SK-N-SH treated with all-trans-retinoic acid at 6 μM for 48 hours (cell line): ENCODE measurements around the gene SMPD3.

Experiments used
- ATAC-seq: fragments of 200-7000 bp; cut with Tn5 transposase; 3 replicates; pipeline ENCODE4 v1.9.1; 2020; ENCODE audit warnings: mild to moderate bottlenecking, moderate library complexity
- ARNTL ChIP-seq: fragments of 450-650 bp; formaldehyde crosslinking; IDR thresholded peaks from 2 replicates; pipeline ENCODE4 v1.5.0; 2020; ENCODE audit warnings: low read depth, mild to moderate bottlenecking, moderate library complexity, borderline replicate concordance
- CREB5 ChIP-seq: fragments of 250-450 bp; sonication (Bioruptor Pico); IDR thresholded peaks from 2 replicates; pipeline ENCODE4 v1.5.1; 2020; ENCODE audit warnings: low read depth, mild to moderate bottlenecking, moderate library complexity
- CSDC2 ChIP-seq: fragments of 250-450 bp; sonication (Bioruptor Pico); IDR thresholded peaks from 2 replicates; pipeline ENCODE4 v1.5.0; 2020; ENCODE audit warnings: mild to moderate bottlenecking, moderate library complexity
- GLIS3 ChIP-seq: fragments of 250-450 bp; sonication (Bioruptor Pico); IDR thresholded peaks from 2 replicates; pipeline ENCODE4 v1.5.0; 2020; ENCODE audit warnings: mild to moderate bottlenecking, moderate library complexity
- ISL1 ChIP-seq: fragments of 250-450 bp; sonication (Bioruptor Pico); IDR thresholded peaks from 2 replicates; pipeline ENCODE4 v2.1.2; 2022; ENCODE audit warnings: mild to moderate bottlenecking, moderate library complexity
- OSR1 ChIP-seq: fragments of 250-450 bp; sonication (Bioruptor Pico); IDR thresholded peaks from 2 replicates; pipeline ENCODE4 v1.8.0; 2022; ENCODE audit warnings: moderate library complexity, mild to moderate bottlenecking, inconsistent platforms
- PATZ1 ChIP-seq: fragments of 250-450 bp; sonication (Bioruptor Pico); IDR thresholded peaks from 2 replicates; pipeline ENCODE4 v1.8.0; 2020; ENCODE audit warnings: mild to moderate bottlenecking, moderate library complexity, borderline replicate concordance
- POU6F1 ChIP-seq: fragments of 250-450 bp; sonication (Bioruptor Pico); IDR thresholded peaks from 2 replicates; pipeline ENCODE4 v1.8.0; 2021; ENCODE audit warnings: low read depth, mild to moderate bottlenecking, moderate library complexity, borderline replicate concordance
- RARB ChIP-seq: fragments of 250-450 bp; sonication (Bioruptor Pico); IDR thresholded peaks from 2 replicates; pipeline ENCODE4 v1.8.0; 2021; ENCODE audit warnings: mild to moderate bottlenecking, moderate library complexity
- SNAI2 ChIP-seq: fragments of 250-450 bp; sonication (Bioruptor Pico); IDR thresholded peaks from 2 replicates; pipeline ENCODE4 v1.5.0; 2020; ENCODE audit warnings: mild to moderate bottlenecking, moderate library complexity
- TOX ChIP-seq: fragments of 250-450 bp; sonication (Bioruptor Pico); IDR thresholded peaks from 2 replicates; pipeline ENCODE4 v1.8.0; 2021; ENCODE audit warnings: mild to moderate bottlenecking, moderate library complexity, borderline replicate concordance
- ZC3H10 ChIP-seq: fragments of 250-450 bp; sonication (Bioruptor Pico); IDR thresholded peaks from 2 replicates; pipeline ENCODE4 v1.5.1; 2021; ENCODE audit warnings: mild to moderate bottlenecking, moderate library complexity
- ZFP3 ChIP-seq: fragments of 250-450 bp; sonication (Bioruptor Pico); IDR thresholded peaks from 2 replicates; pipeline ENCODE4 v1.5.0; 2020; ENCODE audit warnings: mild to moderate bottlenecking, moderate library complexity
- ZFP30 ChIP-seq: fragments of 450-650 bp; formaldehyde crosslinking; IDR thresholded peaks from 2 replicates; pipeline ENCODE4 v1.5.0; 2022; ENCODE audit warnings: mild to moderate bottlenecking, moderate library complexity
- ZNF565 ChIP-seq: fragments of 450-650 bp; formaldehyde crosslinking; conservative IDR thresholded peaks from 2 replicates; pipeline ENCODE4 v1.5.0; 2020; ENCODE audit warnings: low read depth, mild to moderate bottlenecking, moderate library complexity
- ZNF70 ChIP-seq: fragments of 450-650 bp; formaldehyde crosslinking; IDR thresholded peaks from 2 replicates; pipeline ENCODE4 v1.5.0; 2020; ENCODE audit warnings: mild to moderate bottlenecking, moderate library complexity
- ZNF8 ChIP-seq: fragments of 450-650 bp; formaldehyde crosslinking; IDR thresholded peaks from 2 replicates; pipeline ENCODE4 v1.5.0; 2020; ENCODE audit warnings: mild to moderate bottlenecking, moderate library complexity
- TF ChIP-seq, protein P1 (sequence below): fragments of 250-450 bp; sonication (Bioruptor Pico); IDR thresholded peaks from 2 replicates; pipeline ENCODE4 v1.5.1; 2021; ENCODE audit warnings: mild to moderate bottlenecking, moderate library complexity
- TF ChIP-seq, protein P2 (sequence below): fragments of 250-450 bp; sonication (Bioruptor Pico); IDR thresholded peaks from 2 replicates; pipeline ENCODE4 v1.5.0; 2020; ENCODE audit warnings: mild to moderate bottlenecking, moderate library complexity

The SMPD3 gene

GRCh38 chr16:68403177-68403576 lies 45.1 kb downstream of the SMPD3 start:
- no peak for ATAC-seq
- TF ChIP-seq ZFP30 (CRISPR knock-in tag) = no peak
- no peak for TF ChIP-seq ZFP3 (CRISPR knock-in tag)
- TF ChIP-seq SNAI2 = no peak
- TF ChIP-seq ZNF70 = no peak
- no peak for TF ChIP-seq OSR1 (CRISPR knock-in tag)
- TF ChIP-seq RARB = no peak
- no peak for TF ChIP-seq CSDC2 (CRISPR knock-in tag)
- TF ChIP-seq ISL1 (CRISPR knock-in tag) = no peak
- TF ChIP-seq CREB5 = no peak
- TF ChIP-seq ZC3H10 = no peak
- TF ChIP-seq POU6F1 (CRISPR knock-in tag) = no peak
- TF ChIP-seq, protein P1, sequence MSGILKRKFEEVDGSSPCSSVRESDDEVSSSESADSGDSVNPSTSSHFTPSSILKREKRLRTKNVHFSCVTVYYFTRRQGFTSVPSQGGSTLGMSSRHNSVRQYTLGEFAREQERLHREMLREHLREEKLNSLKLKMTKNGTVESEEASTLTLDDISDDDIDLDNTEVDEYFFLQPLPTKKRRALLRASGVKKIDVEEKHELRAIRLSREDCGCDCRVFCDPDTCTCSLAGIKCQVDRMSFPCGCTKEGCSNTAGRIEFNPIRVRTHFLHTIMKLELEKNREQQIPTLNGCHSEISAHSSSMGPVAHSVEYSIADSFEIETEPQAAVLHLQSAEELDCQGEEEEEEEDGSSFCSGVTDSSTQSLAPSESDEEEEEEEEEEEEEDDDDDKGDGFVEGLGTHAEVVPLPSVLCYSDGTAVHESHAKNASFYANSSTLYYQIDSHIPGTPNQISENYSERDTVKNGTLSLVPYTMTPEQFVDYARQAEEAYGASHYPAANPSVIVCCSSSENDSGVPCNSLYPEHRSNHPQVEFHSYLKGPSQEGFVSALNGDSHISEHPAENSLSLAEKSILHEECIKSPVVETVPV (CRISPR knock-in tag) = no peak

DNA sequence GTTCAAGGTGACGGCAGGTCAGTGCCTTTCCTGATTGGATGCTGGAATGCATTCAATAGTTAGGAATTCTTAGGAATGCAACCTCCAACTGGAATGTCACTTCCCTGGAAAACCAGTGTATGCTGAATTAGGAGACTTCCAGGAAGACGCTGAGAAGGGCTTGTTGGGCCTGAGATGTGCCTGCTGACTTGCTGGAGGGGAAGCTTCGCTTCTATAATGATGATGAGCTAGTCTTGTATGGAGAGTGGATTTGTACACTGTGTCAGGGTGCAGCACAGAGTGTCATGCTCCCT lies 45.6 kb downstream of the SMPD3 start:
- TF ChIP-seq PATZ1 (no peak), ZFP30 (CRISPR knock-in tag) (no peak), RARB (no peak)
- no peak for ATAC-seq

GRCh38 chr16:68401871-68402747 lies 46.2 kb downstream of the SMPD3 start:
- ATAC-seq = no peak
- TF ChIP-seq TOX (CRISPR knock-in tag) = no peak
- TF ChIP-seq CREB5 = no peak
- no peak for TF ChIP-seq ZNF8 (CRISPR knock-in tag)
- TF ChIP-seq ZC3H10 = no peak
- no peak for TF ChIP-seq POU6F1 (CRISPR knock-in tag)
- no peak for TF ChIP-seq OSR1 (CRISPR knock-in tag)
- TF ChIP-seq, protein P2, sequence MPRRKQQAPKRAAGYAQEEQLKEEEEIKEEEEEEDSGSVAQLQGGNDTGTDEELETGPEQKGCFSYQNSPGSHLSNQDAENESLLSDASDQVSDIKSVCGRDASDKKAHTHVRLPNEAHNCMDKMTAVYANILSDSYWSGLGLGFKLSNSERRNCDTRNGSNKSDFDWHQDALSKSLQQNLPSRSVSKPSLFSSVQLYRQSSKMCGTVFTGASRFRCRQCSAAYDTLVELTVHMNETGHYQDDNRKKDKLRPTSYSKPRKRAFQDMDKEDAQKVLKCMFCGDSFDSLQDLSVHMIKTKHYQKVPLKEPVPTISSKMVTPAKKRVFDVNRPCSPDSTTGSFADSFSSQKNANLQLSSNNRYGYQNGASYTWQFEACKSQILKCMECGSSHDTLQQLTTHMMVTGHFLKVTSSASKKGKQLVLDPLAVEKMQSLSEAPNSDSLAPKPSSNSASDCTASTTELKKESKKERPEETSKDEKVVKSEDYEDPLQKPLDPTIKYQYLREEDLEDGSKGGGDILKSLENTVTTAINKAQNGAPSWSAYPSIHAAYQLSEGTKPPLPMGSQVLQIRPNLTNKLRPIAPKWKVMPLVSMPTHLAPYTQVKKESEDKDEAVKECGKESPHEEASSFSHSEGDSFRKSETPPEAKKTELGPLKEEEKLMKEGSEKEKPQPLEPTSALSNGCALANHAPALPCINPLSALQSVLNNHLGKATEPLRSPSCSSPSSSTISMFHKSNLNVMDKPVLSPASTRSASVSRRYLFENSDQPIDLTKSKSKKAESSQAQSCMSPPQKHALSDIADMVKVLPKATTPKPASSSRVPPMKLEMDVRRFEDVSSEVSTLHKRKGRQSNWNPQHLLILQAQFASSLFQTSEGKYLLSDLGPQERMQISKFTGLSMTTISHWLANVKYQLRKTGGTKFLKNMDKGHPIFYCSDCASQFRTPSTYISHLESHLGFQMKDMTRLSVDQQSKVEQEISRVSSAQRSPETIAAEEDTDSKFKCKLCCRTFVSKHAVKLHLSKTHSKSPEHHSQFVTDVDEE (CRISPR knock-in tag) = no peak
- TF ChIP-seq ISL1 (CRISPR knock-in tag) = no peak
- no peak for TF ChIP-seq ZFP30 (CRISPR knock-in tag)
- TF ChIP-seq ZFP3 (CRISPR knock-in tag) = no peak
- TF ChIP-seq SNAI2 = no peak
- no peak for TF ChIP-seq RARB
- TF ChIP-seq ARNTL = no peak
- TF ChIP-seq, protein P1 (CRISPR knock-in tag) = no peak
- no peak for TF ChIP-seq ZNF565
- no peak for TF ChIP-seq GLIS3 (CRISPR knock-in tag)
- TF ChIP-seq, all 23 proteins: peak for 0
